ENCODE measurements around the gene NR2C2. TPM values are rescaled to one million over a fixed set of nuclear protein-coding genes. Genes with fewer than 3 reads are reported as not detected.

The NR2C2 gene
- total and polyA plus RNA-seq, 10 of the 15 experiments (the other 5 are each of a cell fraction or from before 2014, with no cell fraction given): 2.7 to 30.3 (median 18.3) TPM

DNA sequence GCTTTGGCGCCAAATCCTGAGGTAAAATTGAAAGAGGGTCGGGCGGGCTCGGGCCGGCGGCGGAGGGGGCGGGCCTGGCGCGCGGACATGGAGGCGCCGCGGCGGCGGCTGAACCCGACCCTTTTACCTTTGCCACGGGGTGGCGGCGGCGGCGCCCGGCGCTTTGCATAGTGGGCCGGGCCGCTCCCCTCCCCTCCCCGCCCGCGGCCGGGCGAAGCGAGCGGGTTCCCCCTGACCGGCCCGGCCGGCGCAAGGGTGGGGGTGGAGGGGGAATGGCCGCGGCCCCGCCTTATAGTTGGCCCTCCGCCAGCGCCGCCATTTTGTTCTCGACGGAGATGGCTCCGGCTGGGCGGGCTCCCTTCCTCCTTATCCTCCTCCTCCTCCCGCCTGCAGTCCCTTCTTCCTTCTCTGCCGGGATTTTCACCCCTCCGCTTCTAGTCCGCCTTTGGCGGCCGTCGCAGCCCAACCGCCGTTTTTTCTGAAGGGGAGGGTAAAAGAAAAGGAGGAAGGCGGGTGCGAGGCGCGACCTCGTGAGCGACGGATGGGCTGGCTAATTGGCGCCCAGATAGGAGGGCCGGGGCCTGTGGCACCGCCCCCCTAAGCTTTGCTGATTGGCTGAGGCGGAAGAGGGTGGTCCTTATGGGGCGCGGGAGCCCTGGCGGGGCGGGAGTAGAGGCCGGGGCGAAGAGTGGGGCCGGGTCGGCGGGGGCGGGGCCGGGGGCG is 664 bp downstream of the NR2C2 start (continued):
- no peak for TF ChIP-seq SREBF2 (IDR thresholded peaks at IDR 0.05; ENCODE audit: low read length)
- no peak for TF ChIP-seq NR2C1 (IDR thresholded peaks at IDR 0.05)
- no peak for TF ChIP-seq FOXM1 (IDR thresholded peaks at IDR 0.05; ENCODE audit: low read depth, low read length)
- TF ChIP-seq, protein P1, sequence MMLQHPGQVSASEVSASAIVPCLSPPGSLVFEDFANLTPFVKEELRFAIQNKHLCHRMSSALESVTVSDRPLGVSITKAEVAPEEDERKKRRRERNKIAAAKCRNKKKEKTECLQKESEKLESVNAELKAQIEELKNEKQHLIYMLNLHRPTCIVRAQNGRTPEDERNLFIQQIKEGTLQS (IDR thresholded peaks at IDR 0.05; ENCODE audit: borderline replicate concordance, extremely low read depth, low read depth, low read length): no peak
- 0 out of 2 replicates have a peak, but pooled peaks have one; percentile 54 for TF ChIP-seq TARDBP (IDR thresholded peaks at IDR 0.05; ENCODE audit: borderline replicate concordance)
- no peak for TF ChIP-seq RFX5 (IDR thresholded peaks at IDR 0.05; ENCODE audit: low read depth, low read length)
- no peak for TF ChIP-seq HDAC6 (IDR thresholded peaks at IDR 0.05; ENCODE audit: unreplicated experiment)
- TF ChIP-seq, protein P2, sequence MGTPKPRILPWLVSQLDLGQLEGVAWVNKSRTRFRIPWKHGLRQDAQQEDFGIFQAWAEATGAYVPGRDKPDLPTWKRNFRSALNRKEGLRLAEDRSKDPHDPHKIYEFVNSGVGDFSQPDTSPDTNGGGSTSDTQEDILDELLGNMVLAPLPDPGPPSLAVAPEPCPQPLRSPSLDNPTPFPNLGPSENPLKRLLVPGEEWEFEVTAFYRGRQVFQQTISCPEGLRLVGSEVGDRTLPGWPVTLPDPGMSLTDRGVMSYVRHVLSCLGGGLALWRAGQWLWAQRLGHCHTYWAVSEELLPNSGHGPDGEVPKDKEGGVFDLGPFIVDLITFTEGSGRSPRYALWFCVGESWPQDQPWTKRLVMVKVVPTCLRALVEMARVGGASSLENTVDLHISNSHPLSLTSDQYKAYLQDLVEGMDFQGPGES (IDR thresholded peaks at IDR 0.05): peak; percentile 77
- 0 out of 4 replicates have a peak, but pooled peaks of 1 of the 2 experiments have one; percentile 2 for TF ChIP-seq SRF (IDR thresholded peaks at IDR 0.05; ENCODE audit: low read depth in 2 of 2, low read length in 2 of 2)
- TF ChIP-seq YBX1 (IDR thresholded peaks at IDR 0.05): no peak
- TF ChIP-seq NFYA (IDR thresholded peaks at IDR 0.05; ENCODE audit: borderline replicate concordance, low read depth, low read length): no peak
- peak; percentile 33; the same call in 1 of the 2 replicates for TF ChIP-seq TBL1XR1 (IDR thresholded peaks at IDR 0.05; ENCODE audit: low read depth, low read length)
- peak; percentile 66 for TF ChIP-seq NBN (IDR thresholded peaks at IDR 0.05)
- peak; percentile 90; the same call in 1 of the 2 replicates for TF ChIP-seq RB1 (IDR thresholded peaks at IDR 0.05; ENCODE audit: borderline replicate concordance)
- 0 out of 2 replicates have a peak, but pooled peaks have one; percentile 8 for TF ChIP-seq JUND (IDR thresholded peaks at IDR 0.05; ENCODE audit: low read depth, low read length)
- TF ChIP-seq CBX5 (IDR thresholded peaks at IDR 0.05; ENCODE audit: low read depth): no peak
- TF ChIP-seq, protein P3, sequence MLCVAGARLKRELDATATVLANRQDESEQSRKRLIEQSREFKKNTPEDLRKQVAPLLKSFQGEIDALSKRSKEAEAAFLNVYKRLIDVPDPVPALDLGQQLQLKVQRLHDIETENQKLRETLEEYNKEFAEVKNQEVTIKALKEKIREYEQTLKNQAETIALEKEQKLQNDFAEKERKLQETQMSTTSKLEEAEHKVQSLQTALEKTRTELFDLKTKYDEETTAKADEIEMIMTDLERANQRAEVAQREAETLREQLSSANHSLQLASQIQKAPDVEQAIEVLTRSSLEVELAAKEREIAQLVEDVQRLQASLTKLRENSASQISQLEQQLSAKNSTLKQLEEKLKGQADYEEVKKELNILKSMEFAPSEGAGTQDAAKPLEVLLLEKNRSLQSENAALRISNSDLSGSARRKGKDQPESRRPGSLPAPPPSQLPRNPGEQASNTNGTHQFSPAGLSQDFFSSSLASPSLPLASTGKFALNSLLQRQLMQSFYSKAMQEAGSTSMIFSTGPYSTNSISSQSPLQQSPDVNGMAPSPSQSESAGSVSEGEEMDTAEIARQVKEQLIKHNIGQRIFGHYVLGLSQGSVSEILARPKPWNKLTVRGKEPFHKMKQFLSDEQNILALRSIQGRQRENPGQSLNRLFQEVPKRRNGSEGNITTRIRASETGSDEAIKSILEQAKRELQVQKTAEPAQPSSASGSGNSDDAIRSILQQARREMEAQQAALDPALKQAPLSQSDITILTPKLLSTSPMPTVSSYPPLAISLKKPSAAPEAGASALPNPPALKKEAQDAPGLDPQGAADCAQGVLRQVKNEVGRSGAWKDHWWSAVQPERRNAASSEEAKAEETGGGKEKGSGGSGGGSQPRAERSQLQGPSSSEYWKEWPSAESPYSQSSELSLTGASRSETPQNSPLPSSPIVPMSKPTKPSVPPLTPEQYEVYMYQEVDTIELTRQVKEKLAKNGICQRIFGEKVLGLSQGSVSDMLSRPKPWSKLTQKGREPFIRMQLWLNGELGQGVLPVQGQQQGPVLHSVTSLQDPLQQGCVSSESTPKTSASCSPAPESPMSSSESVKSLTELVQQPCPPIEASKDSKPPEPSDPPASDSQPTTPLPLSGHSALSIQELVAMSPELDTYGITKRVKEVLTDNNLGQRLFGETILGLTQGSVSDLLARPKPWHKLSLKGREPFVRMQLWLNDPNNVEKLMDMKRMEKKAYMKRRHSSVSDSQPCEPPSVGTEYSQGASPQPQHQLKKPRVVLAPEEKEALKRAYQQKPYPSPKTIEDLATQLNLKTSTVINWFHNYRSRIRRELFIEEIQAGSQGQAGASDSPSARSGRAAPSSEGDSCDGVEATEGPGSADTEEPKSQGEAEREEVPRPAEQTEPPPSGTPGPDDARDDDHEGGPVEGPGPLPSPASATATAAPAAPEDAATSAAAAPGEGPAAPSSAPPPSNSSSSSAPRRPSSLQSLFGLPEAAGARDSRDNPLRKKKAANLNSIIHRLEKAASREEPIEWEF (IDR thresholded peaks at IDR 0.05; ENCODE audit: insufficient replicate concordance, low read depth, low read length): no peak
- peak; percentile 13; the same call in 1 of the 2 replicates for TF ChIP-seq HCFC1 (IDR thresholded peaks at IDR 0.05; ENCODE audit: low read length)
- peak; percentile 68; the same call in 1 of the 2 replicates for TF ChIP-seq POLR2AphosphoS5 (IDR thresholded peaks at IDR 0.05; ENCODE audit: low read length)
- TF ChIP-seq MYC (IDR thresholded peaks at IDR 0.05; ENCODE audit: insufficient read depth, insufficient read length, insufficient replicate concordance, low read length, severe bottlenecking): no peak
- no peak for TF ChIP-seq EED (IDR thresholded peaks at IDR 0.05; ENCODE audit: low read depth)
